Activated CD8-positive, alpha-beta memory T cell treated with anti-CD3 and anti-CD28 coated beads, Interleukin-2, amount 50 U/mL, for 1 hour (primary cell): ENCODE data around the gene NRGN.
A peak's percentile ranks its signal among the peaks of the same experiment; 100 is the strongest.

Experiments used
- DNase-seq: peaks from one replicate; pipeline ENCODE4 v3.0.0-alpha.2; 2020; ENCODE audit errors: extremely low read depth

NRGN gene

DNA sequence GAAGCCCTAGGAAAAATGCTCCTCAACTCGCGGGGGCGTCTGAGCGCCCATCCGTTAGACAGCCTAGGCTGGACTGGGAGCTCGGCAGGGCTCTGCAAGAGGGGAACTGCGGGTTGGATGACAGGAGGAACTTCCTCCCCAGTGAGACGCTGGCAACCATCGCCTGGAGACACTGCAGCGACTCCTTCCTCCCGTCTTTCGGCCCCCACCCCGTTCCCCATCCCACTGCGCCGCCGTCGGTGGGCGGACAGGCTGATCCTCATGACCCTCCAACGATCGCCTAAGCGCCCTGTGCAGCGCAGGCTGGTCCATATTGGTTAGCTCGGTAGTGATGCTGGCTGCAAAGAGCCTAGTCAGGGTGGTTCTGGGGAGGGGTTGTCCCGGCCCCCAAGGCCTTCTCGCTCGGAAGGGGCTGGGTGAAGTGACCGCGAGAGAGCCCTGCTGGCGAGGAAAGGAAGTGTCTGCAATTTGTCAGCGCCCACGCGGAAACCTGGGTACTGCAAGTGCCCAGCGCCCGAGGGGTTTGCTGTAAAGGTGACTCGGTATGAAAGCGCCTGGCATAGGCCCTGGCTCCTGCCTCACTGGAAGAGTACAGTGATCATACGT, 638 bp downstream of the NRGN start:
- no peak for DNase-seq

DNA sequence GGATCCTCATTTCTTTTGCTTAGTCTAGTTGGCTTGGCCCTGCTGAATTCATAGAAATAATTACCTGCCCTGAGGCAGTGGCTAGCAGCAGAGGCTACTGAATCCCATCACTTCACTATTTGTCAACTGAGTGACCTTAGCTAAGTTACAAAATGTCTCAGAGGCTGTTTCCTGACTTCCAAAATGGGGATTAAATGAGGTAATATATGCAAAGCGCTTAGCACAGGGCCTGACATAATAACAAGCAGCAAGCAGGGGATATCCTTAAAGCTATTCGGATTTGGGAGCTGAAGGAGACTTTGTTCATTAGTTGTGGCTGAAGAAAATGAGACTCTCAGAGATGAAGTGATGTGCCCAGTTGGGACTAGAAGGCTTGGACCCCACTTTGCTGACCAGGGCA, 2.8 kb downstream of the NRGN start:
- no peak for DNase-seq

- no peak for DNase-seq
Observed at GRCh38 chr11:124743050-124743449, 3.3 kb downstream of the NRGN start.

DNA sequence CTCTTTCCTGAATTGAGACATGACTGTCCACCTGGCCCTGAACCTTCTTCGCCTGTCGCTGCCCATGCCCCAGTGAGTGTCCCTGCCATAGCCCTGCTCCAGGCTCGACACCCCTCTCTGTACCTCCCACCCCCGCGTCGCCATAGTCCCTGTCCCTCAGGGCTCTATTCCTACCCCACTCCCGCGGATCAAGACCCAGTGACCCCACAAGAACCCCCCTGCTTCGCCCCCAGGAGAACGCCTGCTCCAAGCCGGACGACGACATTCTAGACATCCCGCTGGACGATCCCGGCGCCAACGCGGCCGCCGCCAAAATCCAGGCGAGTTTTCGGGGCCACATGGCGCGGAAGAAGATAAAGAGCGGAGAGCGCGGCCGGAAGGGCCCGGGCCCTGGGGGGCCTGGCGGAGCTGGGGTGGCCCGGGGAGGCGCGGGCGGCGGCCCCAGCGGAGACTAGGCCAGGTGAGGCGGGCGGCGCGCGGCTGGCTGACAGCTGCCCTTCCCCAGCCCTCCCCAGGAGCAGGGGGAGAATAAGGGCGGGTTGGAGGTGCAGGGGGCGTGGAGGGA, 5.6 kb downstream of the NRGN start:
- no peak for DNase-seq

GRCh38 chr11:124745835-124746620, 6.3 kb downstream of the NRGN start:
- DNase-seq, result no peak

GRCh38 chr11:124746621-124747243, 7.0 kb downstream of the NRGN start:
- DNase-seq, result peak; percentile 43

DNA sequence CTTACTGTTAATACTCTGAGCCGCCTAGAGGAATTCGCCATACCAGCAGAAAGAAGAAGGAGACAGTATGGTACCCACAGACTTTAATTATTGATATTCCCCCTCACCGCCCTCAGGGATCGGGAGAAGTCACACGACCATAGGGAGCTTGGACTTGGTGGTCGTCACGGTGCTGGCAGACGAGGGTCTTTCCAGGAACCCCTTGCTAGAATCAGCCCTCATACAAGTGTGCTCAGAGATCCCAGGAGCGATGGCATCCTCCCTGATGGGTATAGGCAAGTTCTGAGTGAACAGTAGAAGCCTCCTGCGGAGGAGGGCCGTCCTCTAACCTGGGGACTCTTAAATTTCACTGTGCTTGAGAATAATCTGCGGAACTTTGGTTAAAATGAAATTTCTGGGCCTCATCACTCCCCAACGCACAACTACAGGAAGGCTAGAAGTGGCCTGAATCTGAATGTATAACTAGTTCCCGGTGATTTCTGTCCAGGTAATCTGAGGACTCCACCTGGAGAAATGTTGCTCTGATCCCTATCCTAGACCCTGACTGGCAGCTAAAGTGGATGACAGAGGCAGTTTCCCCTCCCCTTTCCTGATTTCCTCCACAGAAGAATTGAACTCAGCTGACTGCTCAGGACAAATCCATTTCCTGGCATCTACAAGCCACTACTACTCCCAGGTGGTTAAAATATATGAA, 7.8 kb downstream of the NRGN start:
- no peak for DNase-seq

- DNase-seq, result no peak
Observed at GRCh38 chr11:124748100-124748418, 8.3 kb downstream of the NRGN start.

- no peak for DNase-seq
Observed at GRCh38 chr11:124748481-124749343, 9.0 kb downstream of the NRGN start.

- no peak for DNase-seq
Observed at GRCh38 chr11:124749912-124750311, 10.2 kb downstream of the NRGN start.

DNA sequence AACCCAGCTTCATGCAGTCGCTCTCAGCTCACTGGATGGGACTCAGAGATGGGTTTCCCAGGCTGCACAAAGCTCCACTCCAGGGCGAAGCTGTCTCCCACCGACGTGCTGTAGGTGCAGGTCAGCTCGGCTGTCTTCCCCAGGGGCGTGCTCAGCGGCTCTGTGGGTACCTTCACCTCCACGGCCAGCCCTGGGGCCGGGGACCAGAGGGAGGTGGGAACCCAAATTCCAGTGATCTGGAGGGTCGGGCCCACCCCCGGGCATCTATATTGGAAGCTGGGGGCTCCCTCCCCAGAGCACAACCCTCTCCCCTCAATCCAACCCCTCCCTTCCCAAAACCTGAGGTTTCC, 11.6 kb downstream of the NRGN start:
- no peak for DNase-seq

DNA sequence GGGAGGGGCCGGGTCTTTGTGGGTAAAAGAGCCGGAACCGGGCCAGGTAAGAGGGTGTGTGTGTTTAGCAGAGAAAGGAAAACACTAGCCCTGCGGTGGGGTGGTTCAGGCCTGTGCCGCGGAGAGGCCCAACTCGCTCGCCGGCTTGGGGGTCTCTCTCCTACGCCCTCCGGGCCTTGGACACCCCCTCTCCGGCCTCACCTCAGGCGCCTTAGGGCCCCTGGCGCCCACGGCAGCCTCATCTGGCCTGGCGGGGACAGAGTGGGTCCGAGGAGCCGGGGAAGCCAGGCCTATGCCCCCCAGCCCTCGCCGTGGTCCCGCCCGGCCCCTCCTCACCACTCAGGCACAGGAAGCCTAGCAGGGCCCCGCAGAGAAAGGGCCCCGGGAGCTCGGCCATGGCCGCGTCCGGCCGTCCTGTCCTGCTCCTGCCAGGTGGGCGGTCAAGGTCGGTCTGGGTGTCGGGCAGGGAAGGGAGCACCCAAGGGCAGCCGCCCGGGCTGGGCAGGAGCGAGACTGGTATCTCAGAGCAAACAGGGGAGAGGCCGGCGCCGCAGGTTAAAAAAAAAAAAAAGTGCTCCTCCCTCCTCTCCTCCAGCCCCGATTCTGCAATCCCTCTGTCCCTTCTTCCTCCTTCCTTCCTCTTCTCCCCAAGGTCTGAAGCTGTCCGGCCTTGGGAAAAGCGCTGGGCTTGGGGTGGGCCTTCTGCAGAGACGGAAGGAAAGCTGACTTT, 12.2 kb downstream of the NRGN start, which contains the start of gene VSIG2:
VSIG2 (minus strand) TSS at position 515 of the 730 bp plus-strand sequence; CDS start at position 397, 118 bp downstream.
- DNase-seq, result no peak

DNA sequence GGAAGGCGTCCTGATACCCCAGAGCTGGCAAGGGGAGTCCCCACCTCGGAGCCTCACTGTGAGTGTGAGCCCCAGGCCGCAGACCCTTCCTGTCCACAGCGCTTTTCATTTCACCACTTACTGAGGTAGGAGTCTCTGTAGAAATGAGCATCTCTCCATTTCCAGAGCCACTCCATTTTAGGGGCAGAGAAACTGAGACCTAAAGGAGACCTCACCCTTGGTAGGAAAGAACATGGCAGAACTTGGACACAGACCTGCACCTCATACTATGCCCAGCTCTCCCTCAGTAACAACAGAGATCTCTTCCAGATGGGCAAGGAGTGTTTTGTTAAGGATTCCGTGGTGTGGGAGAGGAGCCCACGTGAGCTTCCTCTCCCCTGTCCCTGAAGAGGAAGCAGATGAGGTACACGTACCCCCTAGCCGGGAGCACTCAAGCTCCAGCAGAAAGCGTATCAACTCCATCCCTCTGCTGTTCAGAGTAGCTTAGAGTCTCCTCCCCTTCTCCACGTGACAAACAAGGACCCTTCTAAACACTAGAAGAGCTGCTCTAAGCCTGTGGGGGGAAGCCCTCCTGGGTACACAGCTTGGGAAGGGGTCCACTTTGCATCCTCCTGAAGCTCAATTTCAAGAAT, 12.8 kb downstream of the NRGN start:
- no peak for DNase-seq

DNA sequence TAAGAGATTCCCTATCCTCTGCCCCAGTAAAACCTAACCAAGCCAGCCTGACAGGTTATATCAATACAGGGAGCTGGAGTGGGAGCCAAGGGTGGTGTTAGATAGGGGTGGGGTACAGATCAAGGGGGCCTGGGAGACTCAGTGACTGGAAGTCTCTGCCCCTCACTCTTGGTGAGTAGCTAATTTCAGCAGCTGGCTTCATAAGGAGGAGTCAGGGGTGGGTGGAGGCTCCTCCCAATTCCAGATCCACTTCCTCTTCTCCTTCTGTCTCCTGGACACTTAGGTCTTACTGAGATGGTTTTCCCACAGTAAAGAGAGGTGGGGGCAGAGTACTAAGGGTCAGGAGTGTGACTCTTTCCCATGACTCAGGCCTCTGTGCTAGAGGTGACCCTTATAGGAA, 13.5 kb downstream of the NRGN start:
- no peak for DNase-seq

DNA sequence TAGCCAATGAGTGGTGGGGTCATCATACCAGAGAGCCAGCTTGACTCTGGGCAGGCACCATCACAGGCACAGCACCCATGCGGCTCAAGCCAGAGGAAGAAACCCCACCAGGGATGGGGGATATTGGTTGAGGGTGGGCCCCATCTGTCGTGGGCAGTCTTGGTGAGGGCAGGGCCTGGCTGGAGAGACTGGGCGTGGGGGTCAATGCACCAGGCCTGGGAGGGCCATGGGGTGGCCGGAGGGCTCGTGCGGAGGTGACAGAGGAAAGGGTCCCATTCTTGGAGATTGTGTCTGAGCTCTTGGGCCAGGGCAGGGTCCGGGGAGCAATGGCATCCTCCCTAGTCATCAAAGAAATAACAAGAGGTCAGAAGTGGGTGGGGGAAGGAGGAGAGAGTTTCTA, 13.9 kb downstream of the NRGN start:
- DNase-seq, result no peak

GRCh38 chr11:124754309-124754708, 14.6 kb downstream of the NRGN start:
- DNase-seq, result no peak

- DNase-seq, result no peak
Observed at GRCh38 chr11:124754710-124755109, 15.0 kb downstream of the NRGN start.

GRCh38 chr11:124756033-124756752, 16.5 kb downstream of the NRGN start:
- DNase-seq, result no peak

DNA sequence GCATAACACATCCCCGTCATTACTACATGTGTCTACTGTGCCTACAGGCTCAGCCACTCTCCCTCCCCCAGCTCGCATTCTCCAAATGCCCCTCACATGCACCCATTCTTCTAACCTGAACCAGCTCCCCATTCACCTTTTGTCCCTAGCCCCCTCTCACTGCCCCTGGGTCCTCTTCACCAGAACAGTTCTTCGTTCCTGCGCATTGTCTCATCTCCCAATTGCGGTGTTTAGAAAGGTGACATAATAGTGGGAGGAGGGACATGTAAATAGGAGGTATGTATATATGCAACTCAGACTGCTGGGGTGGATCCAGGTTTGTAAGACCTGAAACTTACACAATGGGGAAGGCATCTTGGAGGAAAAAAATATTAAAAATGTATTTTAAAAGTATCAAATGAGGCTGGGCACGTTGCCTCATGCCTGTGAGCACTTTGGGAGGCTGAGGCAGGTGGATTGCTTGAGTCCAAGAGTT, 17.0 kb downstream of the NRGN start:
- DNase-seq, result no peak
